ENCODE results near the gene NPHP4. TPM values are rescaled to one million over a fixed set of nuclear protein-coding genes. Genes with fewer than 3 reads are reported as not detected.

NPHP4 gene
- total and polyA plus RNA-seq, 9 of the 15 experiments (the other 6 are each of a cell fraction or from before 2014, with no cell fraction given) = 0.52 to 26.2 (median 6.7) TPM

DNA sequence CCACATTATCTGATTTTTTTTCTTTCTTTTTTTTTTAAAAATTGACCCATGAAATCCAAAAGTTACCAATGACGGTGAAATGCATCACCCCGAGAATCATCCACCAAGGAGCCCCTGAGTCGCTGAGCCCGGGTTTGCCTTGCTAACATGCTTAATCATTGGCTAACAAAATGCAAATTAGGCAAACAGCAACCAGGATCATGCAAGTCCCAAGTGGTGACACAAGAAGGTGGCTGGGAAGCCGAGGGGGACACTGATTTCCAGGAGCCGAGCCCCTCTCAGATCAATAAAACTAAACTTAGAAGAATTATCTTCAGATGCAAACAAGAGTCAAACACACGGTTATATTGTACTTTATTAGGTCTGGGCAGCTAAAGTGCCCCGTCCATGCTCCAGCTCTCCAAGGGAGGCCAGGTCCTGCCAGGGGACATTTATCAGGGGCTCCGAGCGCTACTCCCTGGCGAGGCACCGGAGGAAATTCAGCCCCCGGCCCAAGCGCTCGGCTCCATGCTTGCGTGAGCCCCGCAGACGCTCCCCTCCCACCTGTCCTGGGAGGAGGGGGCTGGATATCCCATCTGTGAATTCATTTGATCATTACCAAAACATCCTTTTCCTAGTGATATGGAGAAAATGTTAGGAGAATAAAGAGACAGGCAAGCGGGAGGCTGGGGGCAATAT, 154.1 kb downstream of the NPHP4 start:
- POLR2A ChIA-PET = interaction anchor here (0.7 to 1.1 kb wide), 2 partner anchors 15 to 17 kb away, joined by 3 to 4 read pairs; no protein-coding TSS in a partner anchor
- Histone ChIP-seq H3K36me3 (ENCODE audit: control insufficient read depth, insufficient read depth, low read length) (no peaks in the 10 kb centered on the region), H3K9me1 (ENCODE audit: control insufficient read depth, insufficient read depth, low read length) (peaks cover 5% of the 10 kb centered on the region), H3K4me2 (ENCODE audit: insufficient read depth, low read length) (no peak overlapping the region), H3K27ac (ENCODE audit: extremely low read depth, low read depth, low read length) (no peak overlapping the region), H3K4me3 (no peak overlapping the region), H3K4me1 (replicated peaks in 1 of 2; ENCODE audit: control insufficient read depth in 2 of 2, insufficient read depth in 2 of 2, low read length in 2 of 2) (peaks cover 0 to 10% of the 10 kb centered on the region in 2 experiments; a peak in 1 of 5 replicates), H3K9ac (ENCODE audit: insufficient read depth in 1 of 2, low read depth in 2 of 2, low read length in 2 of 2) (no peak overlapping the region), H3K79me2 (ENCODE audit: control insufficient read depth, insufficient read depth, low read length) (no peaks in the 10 kb centered on the region), H3K9me3 (replicated peaks; ENCODE audit: control insufficient read depth, insufficient read depth, low read depth, low read length) (no peaks in the 10 kb centered on the region), H3K27me3 (ENCODE audit: control insufficient read depth in 2 of 2, insufficient read depth in 2 of 2, low read length in 2 of 2) (peaks cover 56 to 95% of the 10 kb centered on the region in 2 experiments), H2AFZ (ENCODE audit: low read depth, low read length) (no peak overlapping the region), H4K20me1 (replicated peaks; ENCODE audit: control insufficient read depth, insufficient read depth, low read length) (peaks cover 14% of the 10 kb centered on the region)
- intact Hi-C loops (cut with micrococcal nuclease) (loop anchor here (10.0 kb wide), 1 partner anchor 83 kb away; no protein-coding TSS in a partner anchor), in situ Hi-C loops (cut with MboI) (no loop called here)
- CTCF ChIA-PET (ENCODE audit: low intra/inter-chr PET ratio) = no interaction called here
- ATAC-seq (no peak), FAIRE-seq (no peak), DNase-seq (ENCODE audit: extremely low read depth in 1 of 4, low spot score in 3 of 4) (no peak)
- BruUV-seq (replicated peaks) = no TSS peak
- TF ChIP-seq MCM3 (IDR thresholded peaks at IDR 0.05) (no peak), SLC30A9 (CRISPR knock-in tag; IDR thresholded peaks at IDR 0.05) (no peak), BCL6 (CRISPR knock-in tag; IDR thresholded peaks at IDR 0.05) (no peak), PHTF2 (CRISPR knock-in tag; IDR thresholded peaks at IDR 0.05) (no peak), ZNF41 (CRISPR knock-in tag; conservative IDR thresholded peaks at IDR 0.05) (no peak), FOXA1 (IDR thresholded peaks at IDR 0.05; ENCODE audit: borderline replicate concordance) (no peak), ZNF146 (CRISPR knock-in tag; IDR thresholded peaks at IDR 0.05; ENCODE audit: unreplicated experiment) (no peak), ZNF239 (CRISPR knock-in tag; IDR thresholded peaks at IDR 0.05) (no peak), GTF2A2 (tag; IDR thresholded peaks at IDR 0.05) (no peak), NR3C1 (CRISPR knock-in tag; IDR thresholded peaks at IDR 0.05) (no peak), PHF8 (IDR thresholded peaks at IDR 0.05; ENCODE audit: borderline replicate concordance, low read length) (no peak), CREB1 (IDR thresholded peaks at IDR 0.05) (no peak), CREB1 (CRISPR knock-in tag; IDR thresholded peaks at IDR 0.05) (no peak)
- TF ChIP-seq, protein P1, sequence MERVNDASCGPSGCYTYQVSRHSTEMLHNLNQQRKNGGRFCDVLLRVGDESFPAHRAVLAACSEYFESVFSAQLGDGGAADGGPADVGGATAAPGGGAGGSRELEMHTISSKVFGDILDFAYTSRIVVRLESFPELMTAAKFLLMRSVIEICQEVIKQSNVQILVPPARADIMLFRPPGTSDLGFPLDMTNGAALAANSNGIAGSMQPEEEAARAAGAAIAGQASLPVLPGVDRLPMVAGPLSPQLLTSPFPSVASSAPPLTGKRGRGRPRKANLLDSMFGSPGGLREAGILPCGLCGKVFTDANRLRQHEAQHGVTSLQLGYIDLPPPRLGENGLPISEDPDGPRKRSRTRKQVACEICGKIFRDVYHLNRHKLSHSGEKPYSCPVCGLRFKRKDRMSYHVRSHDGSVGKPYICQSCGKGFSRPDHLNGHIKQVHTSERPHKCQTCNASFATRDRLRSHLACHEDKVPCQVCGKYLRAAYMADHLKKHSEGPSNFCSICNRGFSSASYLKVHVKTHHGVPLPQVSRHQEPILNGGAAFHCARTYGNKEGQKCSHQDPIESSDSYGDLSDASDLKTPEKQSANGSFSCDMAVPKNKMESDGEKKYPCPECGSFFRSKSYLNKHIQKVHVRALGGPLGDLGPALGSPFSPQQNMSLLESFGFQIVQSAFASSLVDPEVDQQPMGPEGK (CRISPR knock-in tag; IDR thresholded peaks at IDR 0.05; ENCODE audit: borderline replicate concordance) = no peak
- TF ChIP-seq, protein P2, sequence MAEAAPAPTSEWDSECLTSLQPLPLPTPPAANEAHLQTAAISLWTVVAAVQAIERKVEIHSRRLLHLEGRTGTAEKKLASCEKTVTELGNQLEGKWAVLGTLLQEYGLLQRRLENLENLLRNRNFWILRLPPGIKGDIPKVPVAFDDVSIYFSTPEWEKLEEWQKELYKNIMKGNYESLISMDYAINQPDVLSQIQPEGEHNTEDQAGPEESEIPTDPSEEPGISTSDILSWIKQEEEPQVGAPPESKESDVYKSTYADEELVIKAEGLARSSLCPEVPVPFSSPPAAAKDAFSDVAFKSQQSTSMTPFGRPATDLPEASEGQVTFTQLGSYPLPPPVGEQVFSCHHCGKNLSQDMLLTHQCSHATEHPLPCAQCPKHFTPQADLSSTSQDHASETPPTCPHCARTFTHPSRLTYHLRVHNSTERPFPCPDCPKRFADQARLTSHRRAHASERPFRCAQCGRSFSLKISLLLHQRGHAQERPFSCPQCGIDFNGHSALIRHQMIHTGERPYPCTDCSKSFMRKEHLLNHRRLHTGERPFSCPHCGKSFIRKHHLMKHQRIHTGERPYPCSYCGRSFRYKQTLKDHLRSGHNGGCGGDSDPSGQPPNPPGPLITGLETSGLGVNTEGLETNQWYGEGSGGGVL (CRISPR knock-in tag; IDR thresholded peaks at IDR 0.05) = no peak
- TF ChIP-seq, protein P3, sequence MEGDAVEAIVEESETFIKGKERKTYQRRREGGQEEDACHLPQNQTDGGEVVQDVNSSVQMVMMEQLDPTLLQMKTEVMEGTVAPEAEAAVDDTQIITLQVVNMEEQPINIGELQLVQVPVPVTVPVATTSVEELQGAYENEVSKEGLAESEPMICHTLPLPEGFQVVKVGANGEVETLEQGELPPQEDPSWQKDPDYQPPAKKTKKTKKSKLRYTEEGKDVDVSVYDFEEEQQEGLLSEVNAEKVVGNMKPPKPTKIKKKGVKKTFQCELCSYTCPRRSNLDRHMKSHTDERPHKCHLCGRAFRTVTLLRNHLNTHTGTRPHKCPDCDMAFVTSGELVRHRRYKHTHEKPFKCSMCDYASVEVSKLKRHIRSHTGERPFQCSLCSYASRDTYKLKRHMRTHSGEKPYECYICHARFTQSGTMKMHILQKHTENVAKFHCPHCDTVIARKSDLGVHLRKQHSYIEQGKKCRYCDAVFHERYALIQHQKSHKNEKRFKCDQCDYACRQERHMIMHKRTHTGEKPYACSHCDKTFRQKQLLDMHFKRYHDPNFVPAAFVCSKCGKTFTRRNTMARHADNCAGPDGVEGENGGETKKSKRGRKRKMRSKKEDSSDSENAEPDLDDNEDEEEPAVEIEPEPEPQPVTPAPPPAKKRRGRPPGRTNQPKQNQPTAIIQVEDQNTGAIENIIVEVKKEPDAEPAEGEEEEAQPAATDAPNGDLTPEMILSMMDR (IDR thresholded peaks at IDR 0.05 in 2 of 3, conservative IDR thresholded peaks at IDR 0.05 in 1 of 3; ENCODE audit: insufficient read depth in 2 of 3, low read depth in 1 of 3, low read length in 3 of 3) = no peak
- 0% methylated on average over 19 of the region's 19 CpGs for WGBS (ENCODE audit: insufficient coverage, low coverage, missing lambda C conversion rate)
